GM12878 (cell line): ENCODE data around the gene MGARP. TPM values are rescaled to one million over a fixed set of nuclear protein-coding genes. Genes with fewer than 3 reads are reported as not detected.

Experiments used
- ATAC-seq: fragments of 200-7000 bp; cut with Tn5 transposase; 3 replicates; pipeline ENCODE4 v1.9.1; 2020; ENCODE audit warnings: mild to moderate bottlenecking, moderate library complexity
- BruUV-seq: library from RNA; stranded (reverse); fragments of 400-500 nt; replicated peaks from 2 replicates; lab custom pipeline; 2021; lab: Mats Ljungman, UMichigan
- CTCF ChIA-PET: fragments of 300-600 bp; sonication (Branson Sonifier 250); formaldehyde crosslinking; extraction: SDS; loops from one replicate; lab custom pipeline; 2021; ENCODE audit warnings: inconsistent platforms; lab: Yijun Ruan, JAX
- POLR2A ChIA-PET: fragments of 350-600 bp; formaldehyde crosslinking; extraction: SDS; loops from one replicate; lab custom pipeline; 2021; ENCODE audit warnings: inconsistent platforms; lab: Charles Lee
- RAD21 ChIA-PET: fragments of 300-600 bp; sonication (Branson Sonifier 250); formaldehyde crosslinking; loops from one replicate; lab custom pipeline; 2023; ENCODE audit warnings: antibody characterized with exemption; ENCODE audit not compliant: unreplicated experiment; lab: Charles Lee
- SMC1A ChIA-PET: fragments of 300-600 bp; sonication (Branson Sonifier 250); formaldehyde crosslinking; loops from one replicate; lab custom pipeline; 2023; ENCODE audit not compliant: unreplicated experiment, uncharacterized antibody; lab: Charles Lee
- DNase-seq: peaks from one replicate; pipeline ENCODE4 v3.0.0-alpha.2; 2011; ENCODE audit warnings: low read depth, low spot score
- FAIRE-seq: peaks from 3 replicates; lab custom pipeline; 2011; peaks lifted over from hg19 to GRCh38; lab: Jason Lieb, UNC
- H2AFZ ChIP-seq: 2 replicates; pipeline ENCODE4 v1.6.0; 2011; ENCODE audit warnings: low read depth, low read length, control low read depth; ENCODE audit not compliant: control insufficient read depth
- H3K27ac ChIP-seq: 2 replicates; pipeline ENCODE4 v1.5.1; 2011; ENCODE audit warnings: control low read depth; ENCODE audit not compliant: control insufficient read depth, insufficient read depth
- H3K27me3 ChIP-seq, 2 experiments: replicated peaks in 1 of 2; 2 replicates each; pipeline versions ENCODE4 v1.6.0 to v1.6.1; 2011; ENCODE audit warnings: low read length in 1 of 2; ENCODE audit not compliant: control insufficient read depth in 2 of 2, insufficient read depth in 2 of 2
- H3K36me3 ChIP-seq, 2 experiments: 2 replicates each; pipeline ENCODE4 v1.5.1; 2011; ENCODE audit warnings: low read length in 1 of 2; ENCODE audit not compliant: control insufficient read depth in 2 of 2, insufficient read depth in 2 of 2
- H3K4me1 ChIP-seq: 2 replicates; pipeline ENCODE4 v1.6.1; 2011; ENCODE audit warnings: mild to moderate bottlenecking, low read length, moderate library complexity, mixed read lengths; ENCODE audit not compliant: control insufficient read depth, insufficient read depth
- H3K4me2 ChIP-seq: 2 replicates; pipeline ENCODE4 v1.6.0; 2011; ENCODE audit warnings: control low read depth; ENCODE audit not compliant: control insufficient read depth, insufficient read depth
- H3K4me3 ChIP-seq: fragments of 200-600 bp; sonication (generic); 2 replicates; pipeline ENCODE4 v1.5.1; 2016
- H3K79me2 ChIP-seq: 2 replicates; pipeline ENCODE4 v1.6.0; 2011; ENCODE audit warnings: low read length; ENCODE audit not compliant: control insufficient read depth, insufficient read depth
- H3K9ac ChIP-seq: 2 replicates; pipeline ENCODE4 v1.8.0; 2011; ENCODE audit warnings: low read length, control low read depth, mixed read lengths; ENCODE audit not compliant: control insufficient read depth, insufficient read depth
- H3K9me3 ChIP-seq: replicated peaks from 3 replicates; pipeline ENCODE4 v1.5.1; 2011; ENCODE audit warnings: mild to moderate bottlenecking, low read length; ENCODE audit not compliant: control insufficient read depth, insufficient read depth
- H4K20me1 ChIP-seq: 2 replicates; pipeline ENCODE4 v1.6.0; 2011; ENCODE audit not compliant: control insufficient read depth, insufficient read depth
- CREM ChIP-seq: IDR thresholded peaks from 2 replicates; pipeline ENCODE4 v1.6.1; 2014; ENCODE audit warnings: antibody characterized with exemption, low read depth
- MYC ChIP-seq: IDR thresholded peaks from 2 replicates; pipeline ENCODE4 v1.6.1; 2011; ENCODE audit warnings: mild to moderate bottlenecking, low read length, moderate library complexity, inconsistent platforms; ENCODE audit not compliant: insufficient read depth, insufficient replicate concordance, insufficient read length, severe bottlenecking
- NFYB ChIP-seq: IDR thresholded peaks from 2 replicates; pipeline ENCODE4 v1.6.1; 2011; ENCODE audit warnings: low read depth, mild to moderate bottlenecking, low read length, improper control_type of control experiment, moderate library complexity; ENCODE audit not compliant: insufficient read depth
- POLR2A ChIP-seq: IDR thresholded peaks from 2 replicates; pipeline ENCODE4 v1.6.1; 2011; ENCODE audit warnings: low read depth, mild to moderate bottlenecking, low read length
- RBBP5 ChIP-seq: fragments of 200-600 bp; sonication (generic); conservative IDR thresholded peaks from 2 replicates; pipeline ENCODE4 v1.6.1; 2016
- TARDBP ChIP-seq: IDR thresholded peaks from 2 replicates; pipeline ENCODE4 v1.6.1; 2016; ENCODE audit warnings: borderline replicate concordance
- ZNF384 ChIP-seq: IDR thresholded peaks from 2 replicates; pipeline ENCODE4 v1.6.1; 2012; ENCODE audit warnings: low read depth, mild to moderate bottlenecking, low read length, improper control_type of control experiment, borderline replicate concordance
- WGBS: methylation state at CpG from one replicate; pipeline ENCODE4 v1.1.6; 2016; ENCODE audit warnings: low lambda C conversion rate; ENCODE audit not compliant: insufficient replicate concordance, insufficient coverage; ENCODE audit errors: missing lambda C conversion rate; 5-methylcytosine and 5-hydroxymethylcytosine counted together
- in situ Hi-C: fragments of 300-500 bp; cut with MboI; formaldehyde crosslinking; loops from 9 replicates; pipeline ENCODE4 v1.14.3; 2018; ENCODE audit warnings: mixed read lengths
- intact Hi-C: fragments of 100-400 bp; cut with micrococcal nuclease; formaldehyde crosslinking; loops from one replicate; pipeline ENCODE4 v1.14.2; 2022; ENCODE audit not compliant: unreplicated experiment
- polyA plus RNA-seq, 11 experiments: library from polyadenylated mRNA; depleted of rRNA in 4 of 11; unstranded in 6 of 11; stranded (reverse) in 5 of 11; fragments of >200 nt; fragmentation: Nextera tagmentation in 4 of 11; fragmentation: Illumina TruSeq in 1 of 11; extraction: Ambion mirVana in 4 of 11; extraction: Trizol in 1 of 11; gene quantifications; 1 replicate in 1 of 11; 2 replicates in 10 of 11; pipeline versions ENCODE4 v1.2.1 to v1.2.3, GENCODE V29; 2011 to 2016; ENCODE audit warnings: inconsistent platforms in 2 of 11, missing spikeins in 2 of 11, low read depth in 1 of 11
- total RNA-seq, 4 experiments: library from RNA; depleted of rRNA in 3 of 4; stranded (reverse); fragments of >200 nt in 3 of 4; fragmentation: Illumina TruSeq in 1 of 4; extraction: Trizol in 1 of 4; gene quantifications; 2 replicates each; pipeline versions ENCODE4 v1.2.1 to v1.2.3, GENCODE V29; 2013 to 2021
- TF ChIP-seq, protein P1 (sequence below): fragments of 450-650 bp; IDR thresholded peaks from 2 replicates; pipeline ENCODE4 v1.6.1; 2018; ENCODE audit warnings: mild to moderate bottlenecking, low read depth, moderate library complexity; ENCODE audit not compliant: partially characterized antibody
- TF ChIP-seq, protein P2 (sequence below): fragments of 450-650 bp; IDR thresholded peaks from 2 replicates; pipeline ENCODE4 v1.6.1; 2016; ENCODE audit warnings: mild to moderate bottlenecking
- TF ChIP-seq, protein P3 (sequence below): IDR thresholded peaks from 2 replicates; pipeline ENCODE4 v1.6.1; 2011; ENCODE audit warnings: borderline replicate concordance, low read depth, mild to moderate bottlenecking, moderate library complexity, low read length; ENCODE audit not compliant: insufficient read depth, poor library complexity, severe bottlenecking
- TF ChIP-seq, protein P4 (sequence below): fragments of 450-650 bp; IDR thresholded peaks from 2 replicates; pipeline ENCODE4 v1.6.1; 2017; ENCODE audit warnings: antibody characterized with exemption, mild to moderate bottlenecking, moderate library complexity

Gene MGARP
- total and polyA plus RNA-seq, 10 of the 15 experiments (the other 5 are each of a cell fraction or from before 2014, with no cell fraction given): 0.04 to 0.23 (median 0.08) TPM; not detected in 7

DNA sequence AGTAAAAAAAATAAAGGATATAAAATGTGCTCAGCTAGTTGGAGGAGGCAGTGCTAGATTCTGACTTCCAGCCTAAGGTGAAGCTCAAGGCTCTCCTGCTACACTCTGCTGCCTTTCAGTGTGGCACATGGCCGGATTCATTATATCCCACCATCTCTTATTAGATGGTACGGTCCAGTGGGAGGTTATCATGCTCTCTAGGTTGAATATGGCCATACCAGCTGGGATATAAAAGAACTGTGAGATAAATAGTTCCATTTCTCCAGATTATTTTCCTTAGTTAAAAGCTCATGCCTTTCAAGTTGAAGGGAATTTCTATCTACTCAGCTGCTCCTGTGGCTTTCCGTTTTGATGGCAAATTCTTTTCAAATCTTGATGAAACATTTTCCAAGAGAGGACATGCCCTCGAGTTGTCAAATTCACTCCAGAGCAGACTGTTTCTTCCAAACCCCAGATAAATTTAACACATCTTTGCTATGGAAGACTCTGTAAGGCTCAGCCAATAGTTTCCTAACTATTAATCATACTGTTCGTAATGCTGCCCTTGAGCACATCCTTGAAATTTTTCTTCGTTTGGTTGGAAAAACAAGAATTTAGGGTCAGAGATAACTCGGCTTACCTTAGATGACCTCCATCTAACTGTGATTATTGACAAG is 2.2 kb upstream of the MGARP start (continued):
- TF ChIP-seq, protein P1, sequence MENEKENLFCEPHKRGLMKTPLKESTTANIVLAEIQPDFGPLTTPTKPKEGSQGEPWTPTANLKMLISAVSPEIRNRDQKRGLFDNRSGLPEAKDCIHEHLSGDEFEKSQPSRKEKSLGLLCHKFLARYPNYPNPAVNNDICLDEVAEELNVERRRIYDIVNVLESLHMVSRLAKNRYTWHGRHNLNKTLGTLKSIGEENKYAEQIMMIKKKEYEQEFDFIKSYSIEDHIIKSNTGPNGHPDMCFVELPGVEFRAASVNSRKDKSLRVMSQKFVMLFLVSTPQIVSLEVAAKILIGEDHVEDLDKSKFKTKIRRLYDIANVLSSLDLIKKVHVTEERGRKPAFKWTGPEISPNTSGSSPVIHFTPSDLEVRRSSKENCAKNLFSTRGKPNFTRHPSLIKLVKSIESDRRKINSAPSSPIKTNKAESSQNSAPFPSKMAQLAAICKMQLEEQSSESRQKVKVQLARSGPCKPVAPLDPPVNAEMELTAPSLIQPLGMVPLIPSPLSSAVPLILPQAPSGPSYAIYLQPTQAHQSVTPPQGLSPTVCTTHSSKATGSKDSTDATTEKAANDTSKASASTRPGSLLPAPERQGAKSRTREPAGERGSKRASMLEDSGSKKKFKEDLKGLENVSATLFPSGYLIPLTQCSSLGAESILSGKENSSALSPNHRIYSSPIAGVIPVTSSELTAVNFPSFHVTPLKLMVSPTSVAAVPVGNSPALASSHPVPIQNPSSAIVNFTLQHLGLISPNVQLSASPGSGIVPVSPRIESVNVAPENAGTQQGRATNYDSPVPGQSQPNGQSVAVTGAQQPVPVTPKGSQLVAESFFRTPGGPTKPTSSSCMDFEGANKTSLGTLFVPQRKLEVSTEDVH: no peak
- TF ChIP-seq, protein P2, sequence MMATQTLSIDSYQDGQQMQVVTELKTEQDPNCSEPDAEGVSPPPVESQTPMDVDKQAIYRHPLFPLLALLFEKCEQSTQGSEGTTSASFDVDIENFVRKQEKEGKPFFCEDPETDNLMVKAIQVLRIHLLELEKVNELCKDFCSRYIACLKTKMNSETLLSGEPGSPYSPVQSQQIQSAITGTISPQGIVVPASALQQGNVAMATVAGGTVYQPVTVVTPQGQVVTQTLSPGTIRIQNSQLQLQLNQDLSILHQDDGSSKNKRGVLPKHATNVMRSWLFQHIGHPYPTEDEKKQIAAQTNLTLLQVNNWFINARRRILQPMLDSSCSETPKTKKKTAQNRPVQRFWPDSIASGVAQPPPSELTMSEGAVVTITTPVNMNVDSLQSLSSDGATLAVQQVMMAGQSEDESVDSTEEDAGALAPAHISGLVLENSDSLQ: no peak
- no peak for TF ChIP-seq TARDBP

DNA sequence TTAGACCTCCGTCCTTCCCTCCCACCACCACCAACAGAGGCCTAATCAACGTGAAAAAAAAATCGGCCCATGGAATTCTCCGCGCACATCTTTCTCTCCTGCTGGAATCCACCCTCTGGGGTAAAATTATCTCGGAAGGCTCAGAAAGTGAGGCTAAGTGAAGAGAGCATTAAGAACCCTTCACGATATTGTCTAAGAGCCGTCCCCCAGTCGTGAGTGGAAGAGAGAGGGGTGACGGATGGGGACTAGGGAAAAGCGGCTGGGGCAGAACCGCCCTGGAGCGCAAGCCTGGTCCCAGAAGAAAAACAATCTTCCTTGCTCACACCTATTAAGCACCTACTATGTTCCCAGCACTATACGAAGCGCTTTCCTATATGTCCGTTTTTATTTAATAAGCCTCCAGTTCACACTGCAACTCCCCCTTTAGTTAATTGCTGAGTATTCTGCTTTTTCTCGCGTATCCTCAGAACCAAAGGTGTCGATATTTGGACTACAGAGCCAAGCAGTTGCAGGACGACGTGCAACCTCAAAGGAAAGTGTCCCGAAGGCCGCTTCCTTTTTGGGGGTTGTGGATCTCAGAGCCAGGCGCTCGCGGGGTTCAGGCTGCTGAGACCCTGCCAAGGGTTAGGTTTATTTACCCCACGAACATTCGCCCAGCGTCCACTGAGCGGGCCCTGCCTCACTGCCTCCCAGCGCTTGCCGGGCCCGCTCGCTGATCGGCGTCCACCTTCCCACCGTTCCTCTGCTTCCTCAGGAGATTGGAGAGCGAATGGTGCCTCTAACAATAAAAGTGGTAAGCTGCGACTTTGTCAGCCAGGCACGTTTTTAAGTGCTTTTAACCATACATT is 889 bp downstream of the MGARP start:
- peak overlapping the region; percentile 50 for H3K4me2 ChIP-seq
- H4K20me1 ChIP-seq: no peaks in the 10 kb centered on the region
- H2AFZ ChIP-seq: no peak overlapping the region
- ATAC-seq (peak; percentile 30; the same call in 2 of the 3 replicates), DNase-seq (no peak), FAIRE-seq (no peak)
- H3K36me3 ChIP-seq: no peaks in the 10 kb centered on the region
- peaks cover 8 to 19% of the 10 kb centered on the region in 2 experiments for H3K27me3 ChIP-seq
- no TSS peak for BruUV-seq
- H3K79me2 ChIP-seq: no peaks in the 10 kb centered on the region
- in situ Hi-C loops (no loop called here), intact Hi-C loops (no loop called here)
- H3K9me3 ChIP-seq: no peaks in the 10 kb centered on the region; the same call in 2 of the 3 replicates
- ChIA-PET RAD21 (no interaction called here), CTCF (interaction anchor here (1.0 kb wide), 1 partner anchor 17 kb away, joined by 4 read pairs; no protein-coding TSS in a partner anchor), POLR2A (no interaction called here), SMC1A (interaction anchor here (0.6 kb wide), 1 partner anchor 1566 kb away, joined by 3 read pairs; no protein-coding TSS in a partner anchor)
- H3K27ac ChIP-seq: no peak overlapping the region
- 0 out of 2 replicates have a peak overlapping the region, but pooled peaks have one; percentile 18 for H3K4me3 ChIP-seq
- H3K9ac ChIP-seq: no peak overlapping the region
- H3K4me1 ChIP-seq: no peaks in the 10 kb centered on the region
- 14% methylated on average over 40 of the region's 40 CpGs for WGBS
- TF ChIP-seq RBBP5 (no peak), CREM (no peak), MYC (no peak), NFYB (no peak), ZNF384 (no peak), POLR2A (no peak)
- TF ChIP-seq, protein P3, sequence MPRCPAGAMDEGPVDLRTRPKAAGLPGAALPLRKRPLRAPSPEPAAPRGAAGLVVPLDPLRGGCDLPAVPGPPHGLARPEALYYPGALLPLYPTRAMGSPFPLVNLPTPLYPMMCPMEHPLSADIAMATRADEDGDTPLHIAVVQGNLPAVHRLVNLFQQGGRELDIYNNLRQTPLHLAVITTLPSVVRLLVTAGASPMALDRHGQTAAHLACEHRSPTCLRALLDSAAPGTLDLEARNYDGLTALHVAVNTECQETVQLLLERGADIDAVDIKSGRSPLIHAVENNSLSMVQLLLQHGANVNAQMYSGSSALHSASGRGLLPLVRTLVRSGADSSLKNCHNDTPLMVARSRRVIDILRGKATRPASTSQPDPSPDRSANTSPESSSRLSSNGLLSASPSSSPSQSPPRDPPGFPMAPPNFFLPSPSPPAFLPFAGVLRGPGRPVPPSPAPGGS: no peak
- TF ChIP-seq, protein P4, sequence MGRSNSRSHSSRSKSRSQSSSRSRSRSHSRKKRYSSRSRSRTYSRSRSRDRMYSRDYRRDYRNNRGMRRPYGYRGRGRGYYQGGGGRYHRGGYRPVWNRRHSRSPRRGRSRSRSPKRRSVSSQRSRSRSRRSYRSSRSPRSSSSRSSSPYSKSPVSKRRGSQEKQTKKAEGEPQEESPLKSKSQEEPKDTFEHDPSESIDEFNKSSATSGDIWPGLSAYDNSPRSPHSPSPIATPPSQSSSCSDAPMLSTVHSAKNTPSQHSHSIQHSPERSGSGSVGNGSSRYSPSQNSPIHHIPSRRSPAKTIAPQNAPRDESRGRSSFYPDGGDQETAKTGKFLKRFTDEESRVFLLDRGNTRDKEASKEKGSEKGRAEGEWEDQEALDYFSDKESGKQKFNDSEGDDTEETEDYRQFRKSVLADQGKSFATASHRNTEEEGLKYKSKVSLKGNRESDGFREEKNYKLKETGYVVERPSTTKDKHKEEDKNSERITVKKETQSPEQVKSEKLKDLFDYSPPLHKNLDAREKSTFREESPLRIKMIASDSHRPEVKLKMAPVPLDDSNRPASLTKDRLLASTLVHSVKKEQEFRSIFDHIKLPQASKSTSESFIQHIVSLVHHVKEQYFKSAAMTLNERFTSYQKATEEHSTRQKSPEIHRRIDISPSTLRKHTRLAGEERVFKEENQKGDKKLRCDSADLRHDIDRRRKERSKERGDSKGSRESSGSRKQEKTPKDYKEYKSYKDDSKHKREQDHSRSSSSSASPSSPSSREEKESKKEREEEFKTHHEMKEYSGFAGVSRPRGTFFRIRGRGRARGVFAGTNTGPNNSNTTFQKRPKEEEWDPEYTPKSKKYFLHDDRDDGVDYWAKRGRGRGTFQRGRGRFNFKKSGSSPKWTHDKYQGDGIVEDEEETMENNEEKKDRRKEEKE: no peak
